ENCODE measurements around the gene TMEM243.

TMEM243 gene

DNA sequence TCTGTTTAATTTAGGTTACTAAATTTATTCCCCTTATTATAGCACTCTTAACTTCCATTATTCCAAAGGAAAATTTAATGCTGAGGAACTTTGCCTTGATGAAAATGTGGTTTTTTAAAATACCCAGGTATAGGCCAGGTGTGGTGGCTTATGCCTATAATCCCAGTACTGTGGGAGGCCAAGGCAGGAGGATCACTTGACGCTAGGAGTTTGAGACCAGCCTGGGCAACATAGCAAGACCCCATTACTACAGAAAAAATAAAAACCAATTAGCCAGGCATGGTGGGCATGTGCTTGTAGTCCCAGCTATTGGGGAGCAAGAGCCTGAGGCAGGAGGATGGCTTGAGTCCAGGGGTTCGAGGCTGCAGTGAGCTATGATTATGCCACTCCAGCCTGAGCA, 32.4 kb downstream of the TMEM243 start:
- TF ChIP-seq, protein P1, sequence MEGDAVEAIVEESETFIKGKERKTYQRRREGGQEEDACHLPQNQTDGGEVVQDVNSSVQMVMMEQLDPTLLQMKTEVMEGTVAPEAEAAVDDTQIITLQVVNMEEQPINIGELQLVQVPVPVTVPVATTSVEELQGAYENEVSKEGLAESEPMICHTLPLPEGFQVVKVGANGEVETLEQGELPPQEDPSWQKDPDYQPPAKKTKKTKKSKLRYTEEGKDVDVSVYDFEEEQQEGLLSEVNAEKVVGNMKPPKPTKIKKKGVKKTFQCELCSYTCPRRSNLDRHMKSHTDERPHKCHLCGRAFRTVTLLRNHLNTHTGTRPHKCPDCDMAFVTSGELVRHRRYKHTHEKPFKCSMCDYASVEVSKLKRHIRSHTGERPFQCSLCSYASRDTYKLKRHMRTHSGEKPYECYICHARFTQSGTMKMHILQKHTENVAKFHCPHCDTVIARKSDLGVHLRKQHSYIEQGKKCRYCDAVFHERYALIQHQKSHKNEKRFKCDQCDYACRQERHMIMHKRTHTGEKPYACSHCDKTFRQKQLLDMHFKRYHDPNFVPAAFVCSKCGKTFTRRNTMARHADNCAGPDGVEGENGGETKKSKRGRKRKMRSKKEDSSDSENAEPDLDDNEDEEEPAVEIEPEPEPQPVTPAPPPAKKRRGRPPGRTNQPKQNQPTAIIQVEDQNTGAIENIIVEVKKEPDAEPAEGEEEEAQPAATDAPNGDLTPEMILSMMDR (conservative IDR thresholded peaks at IDR 0.05; ENCODE audit: low read depth, low read length): no peak

DNA sequence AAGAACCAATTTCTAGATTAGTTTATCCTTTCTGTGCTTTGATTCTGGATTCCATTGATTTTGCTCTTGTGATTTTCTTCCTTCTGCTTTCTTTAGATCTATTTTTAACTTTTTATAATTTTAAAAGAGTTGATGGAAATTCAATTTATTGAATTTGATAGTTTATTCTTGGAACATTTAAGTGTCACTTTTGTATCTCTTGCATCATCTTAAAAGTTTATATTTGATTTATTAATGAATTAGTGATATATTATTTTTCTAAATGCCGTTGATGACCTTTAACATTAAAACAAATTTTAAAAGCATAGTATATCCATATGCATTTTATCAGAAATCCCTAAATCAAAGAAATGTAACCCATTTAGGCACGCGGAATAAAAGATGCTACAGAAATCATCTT, 40.4 kb downstream of the TMEM243 start:
- DNase-seq (ENCODE audit: low read depth): no peak
- TF ChIP-seq, protein P1 (conservative IDR thresholded peaks at IDR 0.05; ENCODE audit: low read depth, low read length): no peak
- H3K4me3 ChIP-seq (ENCODE audit: low read length): no peak overlapping the region

More for the DNA sequence above, 32.4 kb downstream of the TMEM243 start:
- DNase-seq (ENCODE audit: low read depth): no peak
- no peak overlapping the region for H3K4me3 ChIP-seq (ENCODE audit: low read length)

DNA sequence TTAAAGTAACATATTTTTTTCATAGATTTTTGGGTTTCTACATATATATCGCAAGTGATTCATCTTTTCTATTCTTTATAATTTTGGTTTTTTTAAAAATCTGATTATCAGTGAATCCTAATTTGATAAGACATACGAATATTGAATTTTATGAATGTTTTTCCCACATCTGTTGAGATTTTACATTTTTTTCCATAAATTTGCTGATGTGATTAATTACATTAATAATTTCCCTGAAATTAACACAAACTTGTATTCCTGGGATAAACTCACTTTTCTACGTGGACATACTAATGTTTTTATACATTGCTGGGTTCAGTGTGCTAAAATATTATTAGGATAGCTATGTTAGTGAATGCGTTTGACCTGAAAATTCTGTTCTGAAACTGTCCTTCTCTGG, 41.2 kb downstream of the TMEM243 start:
- DNase-seq (ENCODE audit: low read depth): no peak
- TF ChIP-seq, protein P1 (conservative IDR thresholded peaks at IDR 0.05; ENCODE audit: low read depth, low read length): no peak
- H3K4me3 ChIP-seq (ENCODE audit: low read length): no peak overlapping the region

DNA sequence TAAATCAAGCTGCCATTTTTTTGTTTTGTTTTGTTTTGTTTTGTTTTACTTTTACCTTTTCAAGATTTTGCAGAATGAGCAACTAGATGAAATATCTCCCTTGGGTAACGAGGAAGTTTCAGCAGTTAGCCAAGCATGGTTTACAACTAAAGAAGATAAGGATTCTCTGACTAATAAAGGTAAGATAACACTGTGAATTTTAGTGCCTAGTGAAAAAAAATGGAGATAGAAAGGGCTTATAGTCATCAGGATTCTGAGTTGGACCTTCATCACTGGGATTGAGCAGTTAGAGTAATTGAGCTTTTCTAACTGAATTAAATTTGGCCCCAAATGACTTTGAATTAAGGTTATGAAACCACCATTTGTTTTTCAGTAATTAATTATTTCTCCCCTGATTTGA, 46.1 kb downstream of the TMEM243 start:
- no peak overlapping the region for H3K4me3 ChIP-seq (ENCODE audit: low read length)
- TF ChIP-seq, protein P1 (conservative IDR thresholded peaks at IDR 0.05; ENCODE audit: low read depth, low read length): no peak
- DNase-seq (ENCODE audit: low read depth): no peak

DNA sequence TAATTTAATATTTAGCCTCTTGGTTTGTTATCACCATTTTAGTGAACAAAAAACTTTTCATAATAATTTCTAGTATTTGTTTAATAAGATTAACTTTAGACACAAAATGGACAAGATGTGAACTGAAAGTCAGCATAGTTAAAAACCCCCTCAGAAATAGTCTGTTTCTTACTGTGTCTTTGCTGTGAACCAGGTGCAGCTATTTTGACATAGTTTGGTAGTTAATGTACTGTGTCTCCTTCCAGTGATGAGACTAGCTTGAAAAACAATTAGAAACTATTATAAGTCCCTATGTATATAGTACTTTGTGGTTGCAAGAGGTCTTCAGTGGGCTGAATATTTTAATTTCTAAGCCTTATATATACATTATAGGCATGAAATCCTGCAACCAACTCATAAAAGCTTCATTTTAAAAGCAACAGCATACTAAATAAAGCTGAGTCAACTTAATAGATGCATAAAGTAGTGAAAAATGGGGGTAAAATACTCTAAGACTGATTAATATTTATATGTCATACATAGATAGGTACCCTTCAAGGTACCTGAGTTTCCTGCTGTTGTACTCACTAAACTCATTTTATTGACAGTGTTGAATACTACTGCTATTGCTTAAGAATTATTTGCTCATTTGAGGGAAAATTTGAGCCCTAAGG, 48.1 kb downstream of the TMEM243 start:
- TF ChIP-seq, protein P1 (conservative IDR thresholded peaks at IDR 0.05; ENCODE audit: low read depth, low read length): no peak
- DNase-seq (ENCODE audit: low read depth): no peak
- no peak overlapping the region for H3K4me3 ChIP-seq (ENCODE audit: low read length)

DNA sequence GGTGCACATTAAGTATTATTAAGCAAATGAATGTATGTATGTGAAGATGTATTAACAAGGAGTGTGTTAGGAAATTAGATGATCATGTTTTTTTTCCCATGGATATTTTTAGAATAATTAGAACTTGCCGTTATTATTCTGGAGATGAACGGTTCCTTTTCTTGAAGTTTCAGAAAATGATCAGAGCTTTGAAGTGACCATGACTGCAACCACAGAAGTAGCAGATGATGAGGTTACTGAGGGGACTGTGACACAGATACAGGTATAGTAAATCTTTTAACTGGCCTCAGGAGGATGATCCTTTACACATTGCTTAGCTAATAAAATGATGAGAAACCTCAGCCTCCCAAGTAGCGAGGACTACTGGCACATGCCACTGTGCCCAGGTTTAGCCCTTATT, 48.7 kb downstream of the TMEM243 start:
- TF ChIP-seq, protein P1 (conservative IDR thresholded peaks at IDR 0.05; ENCODE audit: low read depth, low read length): no peak
- DNase-seq (ENCODE audit: low read depth): no peak
- no peak overlapping the region for H3K4me3 ChIP-seq (ENCODE audit: low read length)

- no peak for DNase-seq (ENCODE audit: low read depth)
Measured at GRCh38 chr7:87164433-87164832, 55.1 kb downstream of the TMEM243 start.

More at GRCh38 chr7:87164433-87164832, 55.1 kb downstream of the TMEM243 start:
- TF ChIP-seq, protein P1 (conservative IDR thresholded peaks at IDR 0.05; ENCODE audit: low read depth, low read length): no peak
- no peak overlapping the region for H3K4me3 ChIP-seq (ENCODE audit: low read length)

All from retinal pigment epithelial cell (primary cell).